Measurements from ENCODE around the gene RBMS2. TPM values are rescaled to one million over a fixed set of nuclear protein-coding genes. Genes with fewer than 3 reads are reported as not detected.

Gene RBMS2
- total RNA-seq, 1 experiment from 2014 or later: 40.8 TPM

GRCh38 chr12:56589783-56590182 lies 68.2 kb downstream of the RBMS2 start:
- intact Hi-C loops (cut with micrococcal nuclease): loop anchor here (5.0 kb wide), 1 partner anchor 397 kb away; no protein-coding TSS in a partner anchor
- H3K4me2 ChIP-seq (ENCODE audit: low read length): no peak overlapping the region
- no peaks in the 10 kb centered on the region for H3K9me2 ChIP-seq (ENCODE audit: insufficient read depth)
- H3K79me2 ChIP-seq (ENCODE audit: insufficient read depth, low read length): no peaks in the 10 kb centered on the region
- H3K9ac ChIP-seq (ENCODE audit: low read length): no peak overlapping the region
- no peak overlapping the region for H3K4me3 ChIP-seq (replicated peaks in 1 of 2; ENCODE audit: low read depth in 1 of 2, low read length in 2 of 2)
- ATAC-seq (no peak), DNase-seq (ENCODE audit: low read depth, low spot score) (no peak)
- TF ChIP-seq SIN3A (IDR thresholded peaks at IDR 0.05; ENCODE audit: low read depth) (no peak), CEBPB (IDR thresholded peaks at IDR 0.05; ENCODE audit: low read depth) (no peak), CTCF (IDR thresholded peaks at IDR 0.05 in 2 of 3, conservative IDR thresholded peaks at IDR 0.05 in 1 of 3; ENCODE audit: borderline replicate concordance in 1 of 3, insufficient read depth in 1 of 3, low read depth in 2 of 3, low read length in 2 of 3) (no peak), ZNF274 (IDR thresholded peaks at IDR 0.05; ENCODE audit: low read depth, low read length) (no peak), ZFX (IDR thresholded peaks at IDR 0.05) (no peak), SRF (IDR thresholded peaks at IDR 0.05; ENCODE audit: low read depth) (no peak), YY1 (IDR thresholded peaks at IDR 0.05; ENCODE audit: extremely low read depth, insufficient replicate concordance, low read depth, low read length) (no peak), TCF7L2 (IDR thresholded peaks at IDR 0.05; ENCODE audit: borderline replicate concordance, extremely low read depth, insufficient read depth, insufficient read length) (no peak), ZBTB33 (IDR thresholded peaks at IDR 0.05; ENCODE audit: extremely low read depth, insufficient replicate concordance, low read length) (no peak), FOSL1 (IDR thresholded peaks at IDR 0.05; ENCODE audit: low read depth) (no peak), POLR2AphosphoS5 (IDR thresholded peaks at IDR 0.05; ENCODE audit: low read depth, low read length) (no peak), POLR2A (IDR thresholded peaks at IDR 0.05; ENCODE audit: borderline replicate concordance, extremely low read depth, insufficient read depth, insufficient read length) (no peak), REST (IDR thresholded peaks at IDR 0.05; ENCODE audit: low read depth) (no peak), MAX (IDR thresholded peaks at IDR 0.05) (no peak), SP1 (IDR thresholded peaks at IDR 0.05; ENCODE audit: low read depth) (no peak), ELF1 (IDR thresholded peaks at IDR 0.05; ENCODE audit: borderline replicate concordance, low read depth) (no peak)
- no peak overlapping the region for H3K27ac ChIP-seq (ENCODE audit: low read depth, low read length)
- H3K4me1 ChIP-seq (ENCODE audit: control insufficient read depth in 1 of 2, insufficient read depth in 2 of 2, low read length in 2 of 2): peaks cover 0 to 9% of the 10 kb centered on the region in 2 experiments; a peak in 1 of 4 replicates
- no TSS peak for BruUV-seq (replicated peaks)
- POLR2A ChIA-PET: no interaction called here
- H3K27me3 ChIP-seq (ENCODE audit: insufficient read depth, low read length): no peaks in the 10 kb centered on the region
- H3K9me3 ChIP-seq (ENCODE audit: control insufficient read depth in 1 of 2, insufficient read depth in 1 of 2, low read depth in 1 of 2, low read length in 2 of 2): no peaks in the 10 kb centered on the region
- no peaks in the 10 kb centered on the region for H4K20me1 ChIP-seq (ENCODE audit: insufficient read depth)
- CTCF ChIA-PET: interaction anchor here (0.9 to 1.3 kb wide), 2 partner anchors 24 to 76 kb away, joined by 3 to 6 read pairs; no protein-coding TSS in a partner anchor
- RAD21 ChIA-PET (ENCODE audit: low non-redundant PET in 1 of 2, low total read pairs in 2 of 2, uncharacterized antibody in 2 of 2, unreplicated experiment in 2 of 2): no interaction called here
- peaks cover 12 to 14% of the 10 kb centered on the region in 2 experiments for H3K36me3 ChIP-seq (ENCODE audit: control insufficient read depth in 1 of 2, insufficient read depth in 2 of 2, low read length in 2 of 2)
- H2AFZ ChIP-seq (ENCODE audit: low read depth, low read length, poor library complexity, severe bottlenecking): no peak overlapping the region
